Panc1 (cell line): ENCODE results near the gene LIPC.

ENCODE experiments used
- CTCF ChIP-seq: fragments of 450-650 bp; IDR thresholded peaks from 2 replicates; pipeline ENCODE4 v1.5.1; 2017; ENCODE audit warnings: mild to moderate bottlenecking
- POLR2AphosphoS5 ChIP-seq: IDR thresholded peaks from 2 replicates; pipeline ENCODE4 v1.6.1; 2012; ENCODE audit warnings: mild to moderate bottlenecking, low read depth, low read length, moderate library complexity
- REST ChIP-seq, 2 experiments: IDR thresholded peaks; 2 replicates each; pipeline ENCODE4 v1.6.1; 2011 to 2012; ENCODE audit warnings: low read depth in 2 of 2, control low read depth in 1 of 2, low read length in 1 of 2, mild to moderate bottlenecking in 1 of 2, moderate library complexity in 1 of 2; ENCODE audit not compliant: insufficient read depth in 1 of 2
- SIN3A ChIP-seq: IDR thresholded peaks from 2 replicates; pipeline ENCODE4 v1.6.1; 2012; ENCODE audit warnings: low read depth, mild to moderate bottlenecking, low read length, moderate library complexity, borderline replicate concordance; ENCODE audit not compliant: insufficient read depth
- TCF7L2 ChIP-seq: IDR thresholded peaks from 2 replicates; pipeline ENCODE4 v1.6.1; 2011; ENCODE audit warnings: mild to moderate bottlenecking, low read depth, low read length, inconsistent platforms

- TF ChIP-seq CTCF (no peak), REST (IDR thresholded peaks at IDR 0.05; ENCODE audit: insufficient read depth in 1 of 2, low read depth in 2 of 2, low read length in 1 of 2) (no peak), SIN3A (no peak), POLR2AphosphoS5 (no peak), TCF7L2 (no peak)
These were observed 30.5 kb upstream of the LIPC start for GRCh38 chr15:58401276-58401675.
